Vagina (tissue), 2 donors: ENCODE measurements around the gene ZNF57.

ENCODE experiments used
- CTCF ChIP-seq, 3 experiments: fragments of 450-650 bp in 2 of 3; fragments of 200-600 bp in 1 of 3; sonication (generic) in 1 of 3; IDR thresholded peaks; one replicate each; pipeline ENCODE4 v1.5.1; 2017 to 2019; ENCODE audit warnings: antibody characterized with exemption in 3 of 3, mild to moderate bottlenecking in 2 of 3, moderate library complexity in 2 of 3
- POLR2AphosphoS5 ChIP-seq, 2 donors: sonication (generic); formaldehyde crosslinking; IDR thresholded peaks; one replicate each; pipeline ENCODE4 v1.9.0; 2017; ENCODE audit warnings: antibody characterized with exemption in 2 of 2, mild to moderate bottlenecking in 2 of 2, low read depth in 1 of 2; ENCODE audit not compliant: insufficient read depth in 1 of 2

DNA sequence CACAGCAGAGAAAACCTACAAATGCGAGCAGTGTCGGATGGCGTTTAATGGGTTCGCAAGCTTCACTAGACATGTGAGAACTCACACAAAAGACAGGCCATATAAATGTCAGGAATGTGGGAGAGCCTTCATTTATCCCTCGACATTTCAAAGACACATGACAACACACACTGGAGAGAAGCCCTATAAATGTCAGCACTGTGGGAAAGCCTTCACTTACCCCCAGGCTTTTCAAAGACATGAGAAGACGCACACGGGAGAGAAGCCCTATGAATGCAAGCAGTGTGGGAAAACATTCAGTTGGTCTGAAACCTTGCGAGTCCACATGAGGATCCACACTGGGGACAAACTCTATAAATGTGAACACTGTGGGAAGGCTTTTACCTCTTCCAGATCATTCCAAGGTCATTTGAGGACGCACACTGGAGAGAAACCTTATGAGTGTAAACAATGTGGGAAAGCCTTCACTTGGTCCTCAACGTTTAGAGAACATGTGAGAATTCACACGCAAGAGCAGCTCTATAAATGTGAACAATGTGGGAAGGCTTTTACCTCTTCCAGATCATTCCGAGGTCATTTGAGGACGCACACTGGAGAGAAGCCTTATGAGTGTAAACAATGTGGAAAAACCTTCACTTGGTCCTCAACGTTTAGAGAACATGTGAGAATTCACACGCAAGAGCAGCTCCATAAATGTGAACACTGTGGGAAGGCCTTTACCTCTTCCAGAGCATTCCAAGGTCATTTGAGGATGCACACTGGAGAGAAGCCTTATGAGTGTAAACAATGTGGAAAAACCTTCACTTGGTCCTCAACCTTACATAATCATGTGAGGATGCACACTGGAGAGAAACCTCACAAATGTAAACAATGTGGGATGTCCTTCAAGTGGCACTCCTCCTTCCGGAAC lies 16.8 kb downstream of the ZNF57 start:
- TF ChIP-seq POLR2AphosphoS5 (IDR thresholded peaks at IDR 0.05; ENCODE audit: insufficient read depth in 1 of 2, low read depth in 1 of 2) (no peak), CTCF (IDR thresholded peaks at IDR 0.05) (no peak)
